GM21367 (cell line): ENCODE data around the gene SPOCD1.
"Not testable (repeated sequence)": the region's sequence is repeated elsewhere in the genome, so short reads cannot be mapped to it uniquely, and the experiment has no call there.

Experiments
- ATAC-seq: cut with Tn5 transposase; IDR thresholded peaks from one replicate; pipeline ENCODE4 v1.9.1; 2021; ENCODE audit not compliant: unreplicated experiment

SPOCD1 gene

DNA sequence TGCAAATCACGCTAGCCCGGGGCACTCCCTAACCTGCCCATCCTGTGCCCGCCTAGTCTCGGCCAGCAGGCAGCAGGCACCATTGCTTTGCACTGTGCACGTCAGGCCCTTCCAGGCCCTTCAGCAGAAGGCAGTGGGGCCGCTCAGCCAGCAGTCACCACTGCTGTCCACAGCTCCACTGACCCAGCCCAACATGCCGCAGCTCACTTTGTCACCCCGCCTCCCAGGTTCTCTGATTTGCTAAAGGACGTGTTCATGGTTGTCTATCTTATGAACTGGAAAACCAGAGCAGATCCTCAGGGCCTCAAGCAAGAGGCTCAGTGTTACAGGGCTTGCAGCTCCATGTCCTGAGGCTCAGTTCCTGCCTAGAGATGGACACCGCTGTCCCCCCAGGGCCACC lies 14.2 kb upstream of the SPOCD1 start:
- ATAC-seq: no peak

DNA sequence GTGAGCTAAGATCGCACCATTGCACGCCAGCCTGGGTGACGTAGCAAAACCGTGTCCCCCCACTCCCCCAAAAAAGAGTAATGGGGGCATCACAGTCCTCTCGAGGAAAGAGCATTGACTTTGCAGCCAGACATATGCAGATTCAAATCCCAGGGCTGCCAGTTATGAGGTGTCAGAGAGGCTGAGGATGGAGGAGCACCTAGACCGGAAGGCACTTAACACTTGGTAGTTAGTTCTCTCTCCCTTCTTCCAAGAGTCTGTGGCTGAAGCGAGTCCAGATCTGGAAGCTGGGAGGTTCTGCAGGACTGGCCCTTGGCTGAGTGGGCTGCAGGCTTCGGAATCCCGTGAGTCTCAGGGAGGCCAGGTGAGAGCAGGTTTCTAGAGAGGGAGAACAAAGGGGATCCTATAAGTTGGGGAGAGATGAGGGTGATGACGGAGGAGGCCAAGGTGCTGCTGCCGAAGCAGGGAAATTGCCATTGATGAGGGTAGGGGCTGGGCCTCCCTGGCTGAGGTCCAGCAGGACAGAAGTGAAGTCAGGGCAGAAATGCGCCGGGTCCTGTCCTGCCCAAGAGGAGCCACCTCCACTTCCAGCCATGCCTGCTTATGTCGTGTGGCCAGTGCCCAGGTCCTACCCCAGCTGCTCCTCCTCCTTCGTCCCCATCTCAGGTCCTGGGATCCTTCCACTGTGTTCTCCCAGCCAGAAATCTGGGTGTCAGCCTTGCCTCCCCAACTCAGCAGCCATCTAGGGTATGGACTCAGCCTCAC lies 13.3 kb upstream of the SPOCD1 start:
- ATAC-seq: no peak

DNA sequence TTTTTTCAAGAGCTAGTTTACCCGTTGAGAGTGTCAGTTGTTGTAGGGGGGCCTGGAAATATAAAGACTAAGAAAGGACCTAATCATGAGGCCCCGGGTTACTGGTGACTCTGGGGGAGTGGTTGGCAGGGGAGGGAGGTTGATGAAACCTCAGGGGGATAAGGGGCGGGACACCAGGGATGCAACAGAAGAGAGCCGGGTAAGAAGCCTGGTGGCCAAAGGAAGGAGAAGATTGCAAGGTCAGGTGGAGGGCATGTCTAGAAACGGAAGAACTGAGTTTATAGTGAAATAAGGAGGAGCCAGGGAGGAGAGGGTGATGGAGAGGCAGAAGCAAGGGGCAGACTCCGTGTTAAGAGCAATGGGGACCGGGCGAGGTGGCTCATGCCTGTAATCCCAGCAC lies 12.5 kb upstream of the SPOCD1 start:
- no peak for ATAC-seq

GRCh38 chr1:31823780-31824179 lies 8.0 kb upstream of the SPOCD1 start:
- ATAC-seq: no peak

DNA sequence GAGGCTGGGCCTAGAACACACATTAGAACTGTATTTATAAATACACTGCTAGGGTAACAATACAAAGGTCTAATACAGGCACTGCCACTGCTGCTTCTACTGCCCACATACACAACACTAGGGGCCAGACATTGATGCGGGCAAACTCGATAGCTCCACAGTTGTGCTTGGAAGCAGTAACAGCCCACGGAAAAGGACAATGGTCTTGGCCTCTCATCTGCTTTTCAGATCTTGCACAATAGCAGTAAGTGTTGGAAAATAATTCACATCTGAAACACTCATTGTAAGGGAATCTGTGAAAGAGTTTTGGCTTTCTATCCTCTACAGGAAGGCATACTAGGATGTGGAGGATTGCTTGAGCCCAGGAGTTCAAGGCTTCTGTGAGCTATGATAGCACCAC lies 6.9 kb upstream of the SPOCD1 start:
- no peak for ATAC-seq

- not testable (repeated sequence) for ATAC-seq
Measured at GRCh38 chr1:31820196-31820595, 4.4 kb upstream of the SPOCD1 start.

- ATAC-seq: no peak
Measured at GRCh38 chr1:31818206-31818605, 2.4 kb upstream of the SPOCD1 start.

DNA sequence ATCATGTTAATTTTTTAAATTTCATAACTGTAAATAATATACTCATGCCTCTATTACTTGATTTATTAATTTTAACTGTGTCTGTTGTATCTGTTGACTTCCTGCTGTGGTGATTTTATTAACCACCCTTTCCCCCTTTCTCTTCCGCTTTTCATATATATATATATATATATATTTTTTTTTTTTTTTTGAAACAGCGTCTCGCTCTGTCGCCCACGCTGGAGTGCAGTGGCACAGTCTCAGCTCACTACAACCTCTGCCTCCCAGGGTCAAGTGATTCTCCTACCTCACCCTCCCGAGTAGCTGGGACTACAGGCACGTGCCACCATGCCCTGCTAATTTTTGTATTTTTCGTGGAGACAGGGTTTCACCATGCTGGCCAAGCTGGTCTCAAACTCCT lies 1.1 kb upstream of the SPOCD1 start:
- ATAC-seq: not testable (repeated sequence)

- ATAC-seq: not testable (repeated sequence)
Measured at GRCh38 chr1:31816501-31816900, 679 bp upstream of the SPOCD1 start.

DNA sequence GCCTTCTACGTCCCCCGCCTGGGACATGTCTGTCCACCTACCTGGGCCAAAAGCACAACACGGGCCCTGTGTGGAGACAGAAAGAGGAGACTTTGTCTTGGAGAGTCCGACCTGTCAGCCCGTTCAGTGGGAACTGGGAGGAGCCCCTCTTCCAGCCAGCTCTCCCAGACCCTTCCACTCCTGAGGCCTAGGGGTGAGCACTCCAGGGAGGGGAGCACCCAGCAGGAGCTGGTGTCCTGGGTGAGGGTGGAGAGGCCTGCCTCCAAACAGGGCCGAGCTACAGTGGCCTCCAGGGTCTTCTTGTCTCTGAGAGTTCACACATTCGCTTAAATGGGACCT lies 546 bp downstream of the SPOCD1 start:
- no peak for ATAC-seq

GRCh38 chr1:31814631-31815306 lies 1.1 kb downstream of the SPOCD1 start:
- no peak for ATAC-seq

- no peak for ATAC-seq
Measured at GRCh38 chr1:31814041-31814511, 1.7 kb downstream of the SPOCD1 start.

DNA sequence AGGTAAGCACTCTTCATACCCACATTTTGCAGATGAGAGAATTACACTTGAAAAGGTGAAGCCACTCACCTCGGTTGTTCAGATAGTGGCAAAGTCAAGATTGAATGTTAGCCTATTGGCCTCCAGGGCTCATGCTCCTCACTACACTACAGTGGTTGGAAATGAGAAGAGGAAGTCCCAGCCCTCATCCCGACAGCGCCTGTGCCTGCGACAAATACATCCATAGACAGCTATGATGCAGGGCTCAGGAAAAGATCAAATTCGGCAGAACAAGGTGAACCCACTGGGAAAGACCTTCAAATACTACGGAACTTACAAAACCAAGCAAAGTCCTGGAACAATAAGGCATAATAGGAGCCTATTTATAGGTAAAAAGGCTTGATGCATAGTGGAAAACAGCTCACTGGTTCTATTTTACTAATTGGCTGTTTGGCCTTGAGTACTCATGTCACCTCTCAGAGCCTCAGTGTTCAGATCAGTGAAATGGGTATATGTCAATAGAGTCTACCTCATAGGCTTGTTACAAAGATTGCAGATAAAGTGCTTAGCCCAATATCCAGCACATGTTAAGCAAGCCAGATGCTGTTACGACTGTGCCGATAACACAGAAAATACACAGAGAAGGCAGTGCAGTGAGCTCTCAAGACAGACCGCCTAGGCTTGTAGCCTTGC lies 3.5 kb downstream of the SPOCD1 start:
- no peak for ATAC-seq

GRCh38 chr1:31811605-31812004 lies 4.2 kb downstream of the SPOCD1 start:
- ATAC-seq: no peak

DNA sequence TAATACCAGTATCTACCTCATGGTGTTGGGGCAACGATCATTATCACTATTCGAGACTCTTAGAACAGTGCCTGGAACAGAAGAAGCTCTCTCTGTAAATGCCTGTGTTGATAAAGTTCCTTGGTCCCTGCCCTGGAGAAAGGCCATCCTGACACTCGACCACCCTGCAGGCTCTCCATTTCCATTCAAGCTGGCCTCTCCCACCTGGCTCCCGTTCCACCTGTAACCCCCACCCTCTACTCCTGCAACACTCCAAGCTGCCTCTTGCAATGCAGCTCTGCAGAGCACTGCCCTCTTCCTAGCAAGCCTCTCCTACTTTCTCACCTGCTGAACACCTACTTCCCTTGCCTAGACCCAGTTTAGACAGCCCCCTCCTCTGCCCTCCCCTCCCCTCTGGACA lies 6.1 kb downstream of the SPOCD1 start:
- ATAC-seq: no peak

GRCh38 chr1:31807273-31808048 lies 8.4 kb downstream of the SPOCD1 start:
- ATAC-seq: no peak

- ATAC-seq: no peak
Measured at GRCh38 chr1:31805318-31805717, 10.5 kb downstream of the SPOCD1 start.

DNA sequence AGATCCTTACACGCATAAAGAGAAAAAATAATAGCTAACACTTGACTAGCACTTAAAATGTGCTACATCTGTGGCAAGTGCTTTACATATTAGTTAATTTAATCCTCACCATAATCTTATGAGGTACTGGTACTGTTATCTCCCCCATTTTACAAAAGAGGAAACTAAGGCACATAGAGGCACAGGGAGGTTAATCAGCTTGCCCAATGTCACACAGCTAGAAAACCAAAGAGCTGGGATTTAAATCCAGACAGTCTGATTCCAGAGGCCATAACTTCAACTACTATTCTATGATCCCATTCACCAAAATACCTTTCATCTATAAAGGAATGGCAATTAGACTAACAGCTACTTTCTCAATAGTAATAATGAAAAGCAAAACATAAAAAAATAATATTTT lies 11.7 kb downstream of the SPOCD1 start:
- ATAC-seq: no peak

- ATAC-seq: no peak
Measured at GRCh38 chr1:31803610-31804009, 12.2 kb downstream of the SPOCD1 start.

DNA sequence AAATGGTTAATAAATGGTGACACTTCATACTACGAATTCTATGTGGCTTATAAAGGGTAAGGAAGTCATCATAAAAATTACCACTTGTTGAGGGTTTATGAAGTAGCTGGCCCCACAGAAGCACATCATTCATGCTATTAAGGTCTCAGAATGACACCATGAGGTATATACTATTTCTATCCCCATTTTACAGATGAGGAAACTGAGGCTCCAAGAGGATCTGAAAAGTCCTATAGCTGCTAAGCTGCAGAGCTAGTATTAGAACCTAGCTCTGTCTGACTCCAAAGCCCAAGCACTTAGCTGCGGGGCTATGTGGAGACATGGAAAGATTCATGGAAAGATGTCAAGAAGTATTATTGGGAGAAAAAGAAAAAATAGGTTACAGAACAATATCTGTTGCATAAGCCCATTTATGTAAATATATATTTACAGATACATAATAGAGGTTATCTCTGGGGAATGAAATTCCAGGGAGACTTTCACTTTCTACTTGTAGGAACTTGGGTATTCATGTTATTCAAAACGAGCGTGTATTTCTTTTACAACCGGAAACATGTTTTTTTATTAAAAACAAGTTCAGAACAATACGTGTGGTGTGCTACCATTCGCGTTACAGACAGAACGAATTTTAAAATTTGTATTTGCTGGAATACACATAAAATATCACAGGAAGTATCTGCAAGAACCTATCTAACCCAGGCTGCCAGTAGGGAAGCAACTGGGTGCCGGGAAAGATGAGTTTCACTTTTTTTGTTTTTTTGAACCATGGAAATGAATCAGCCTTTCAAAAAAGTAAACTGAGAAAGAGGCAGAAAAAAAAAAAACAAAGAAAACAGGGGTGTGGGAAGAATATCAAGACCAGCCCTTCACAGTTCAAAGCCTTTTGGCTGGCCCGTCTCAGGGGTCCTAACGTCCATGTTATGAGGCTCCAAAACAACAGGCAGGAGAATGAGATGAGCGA lies 13.4 kb downstream of the SPOCD1 start:
- ATAC-seq: no peak
